GM12801 (cell line): ENCODE data around the gene ATG16L1.

ENCODE experiments used
- TF ChIP-seq, protein P1 (sequence below): IDR thresholded peaks from one replicate; pipeline ENCODE4 v1.5.1; 2011; ENCODE audit warnings: control low read depth; ENCODE audit not compliant: insufficient read length; ENCODE audit errors: extremely low read depth

Gene ATG16L1

DNA sequence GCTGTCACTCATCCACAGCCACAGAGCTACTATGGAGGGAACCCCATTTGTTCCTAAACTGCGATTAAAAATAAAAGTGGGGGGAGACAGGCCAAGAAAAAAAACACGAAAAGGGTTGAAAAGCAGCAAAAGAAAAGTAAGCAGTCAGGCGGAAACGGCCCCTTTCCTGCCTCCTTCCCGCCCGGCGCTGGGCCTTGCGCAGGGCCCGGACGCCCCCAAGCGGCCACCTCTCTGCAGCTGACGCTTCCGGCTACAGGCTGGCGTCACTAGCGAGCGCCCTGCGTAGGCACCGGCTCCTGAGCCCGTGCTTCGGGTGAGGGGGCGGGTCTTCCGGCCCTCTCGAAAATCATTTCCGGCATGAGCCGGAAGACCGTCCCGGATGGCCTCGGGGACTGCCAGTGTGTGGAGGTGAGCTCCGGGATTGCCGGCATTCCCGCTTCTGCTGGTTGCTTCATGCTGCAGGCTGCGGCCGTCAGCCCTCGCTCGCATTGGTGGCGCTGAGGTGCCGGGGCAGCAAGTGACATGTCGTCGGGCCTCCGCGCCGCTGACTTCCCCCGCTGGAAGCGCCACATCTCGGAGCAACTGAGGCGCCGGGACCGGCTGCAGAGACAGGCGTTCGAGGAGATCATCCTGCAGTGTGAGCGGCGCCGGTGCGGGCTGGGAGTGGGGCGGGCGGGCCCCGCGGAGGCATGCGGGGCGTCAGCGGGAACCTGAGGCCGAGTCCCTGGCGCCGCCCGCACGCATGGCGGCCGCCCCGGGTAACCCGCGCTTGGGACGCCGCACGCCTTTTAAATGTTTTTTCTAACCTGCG, at the start of gene ATG16L1:
ATG16L1 (plus strand) TSS at position 368 of the 811 bp plus-strand sequence; CDS start at position 523, 155 bp downstream.
- TF ChIP-seq, protein P1, sequence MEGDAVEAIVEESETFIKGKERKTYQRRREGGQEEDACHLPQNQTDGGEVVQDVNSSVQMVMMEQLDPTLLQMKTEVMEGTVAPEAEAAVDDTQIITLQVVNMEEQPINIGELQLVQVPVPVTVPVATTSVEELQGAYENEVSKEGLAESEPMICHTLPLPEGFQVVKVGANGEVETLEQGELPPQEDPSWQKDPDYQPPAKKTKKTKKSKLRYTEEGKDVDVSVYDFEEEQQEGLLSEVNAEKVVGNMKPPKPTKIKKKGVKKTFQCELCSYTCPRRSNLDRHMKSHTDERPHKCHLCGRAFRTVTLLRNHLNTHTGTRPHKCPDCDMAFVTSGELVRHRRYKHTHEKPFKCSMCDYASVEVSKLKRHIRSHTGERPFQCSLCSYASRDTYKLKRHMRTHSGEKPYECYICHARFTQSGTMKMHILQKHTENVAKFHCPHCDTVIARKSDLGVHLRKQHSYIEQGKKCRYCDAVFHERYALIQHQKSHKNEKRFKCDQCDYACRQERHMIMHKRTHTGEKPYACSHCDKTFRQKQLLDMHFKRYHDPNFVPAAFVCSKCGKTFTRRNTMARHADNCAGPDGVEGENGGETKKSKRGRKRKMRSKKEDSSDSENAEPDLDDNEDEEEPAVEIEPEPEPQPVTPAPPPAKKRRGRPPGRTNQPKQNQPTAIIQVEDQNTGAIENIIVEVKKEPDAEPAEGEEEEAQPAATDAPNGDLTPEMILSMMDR = no peak

DNA sequence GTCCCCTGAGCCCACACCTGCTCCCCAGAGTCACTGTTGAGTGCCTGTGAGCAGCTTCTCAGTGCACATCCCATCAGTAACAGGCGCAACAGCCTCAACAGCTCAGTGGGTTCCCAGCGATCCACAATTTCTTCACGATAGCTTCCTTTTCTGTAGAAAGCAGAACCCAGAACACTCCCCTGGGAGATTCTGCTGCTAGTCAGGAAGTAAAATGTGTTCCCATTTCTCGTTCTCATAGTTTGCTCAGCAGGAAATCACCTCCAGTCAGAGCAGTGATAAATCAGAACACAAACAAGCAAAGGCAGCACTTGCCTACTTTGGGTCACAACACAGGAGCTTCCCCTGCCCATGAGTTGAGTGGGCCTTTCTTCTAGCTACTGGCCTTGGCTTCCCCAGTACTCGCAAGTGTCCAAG, 48.9 kb upstream of the ATG16L1 start:
- TF ChIP-seq, protein P1 = no peak

DNA sequence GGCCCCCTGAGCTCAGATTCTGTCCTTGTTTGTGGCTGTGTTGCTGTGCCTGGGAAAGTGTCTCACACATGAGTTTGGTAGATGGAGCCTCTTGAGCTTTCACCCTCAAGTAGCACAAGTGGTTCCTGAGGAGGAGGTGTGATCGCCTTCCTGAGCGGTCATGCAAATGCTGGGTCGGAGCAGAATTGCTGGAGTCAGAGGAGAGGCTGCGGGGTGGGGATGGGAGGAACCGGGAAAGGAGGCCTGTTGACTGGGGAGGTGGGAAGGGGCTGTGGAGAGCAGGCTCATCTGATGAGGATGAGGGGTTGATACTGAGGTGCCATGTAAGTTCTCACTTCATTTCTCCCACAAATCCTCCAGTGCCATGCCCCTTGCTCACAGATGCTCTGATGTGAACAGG, 48.4 kb upstream of the ATG16L1 start:
- TF ChIP-seq, protein P1 = no peak

DNA sequence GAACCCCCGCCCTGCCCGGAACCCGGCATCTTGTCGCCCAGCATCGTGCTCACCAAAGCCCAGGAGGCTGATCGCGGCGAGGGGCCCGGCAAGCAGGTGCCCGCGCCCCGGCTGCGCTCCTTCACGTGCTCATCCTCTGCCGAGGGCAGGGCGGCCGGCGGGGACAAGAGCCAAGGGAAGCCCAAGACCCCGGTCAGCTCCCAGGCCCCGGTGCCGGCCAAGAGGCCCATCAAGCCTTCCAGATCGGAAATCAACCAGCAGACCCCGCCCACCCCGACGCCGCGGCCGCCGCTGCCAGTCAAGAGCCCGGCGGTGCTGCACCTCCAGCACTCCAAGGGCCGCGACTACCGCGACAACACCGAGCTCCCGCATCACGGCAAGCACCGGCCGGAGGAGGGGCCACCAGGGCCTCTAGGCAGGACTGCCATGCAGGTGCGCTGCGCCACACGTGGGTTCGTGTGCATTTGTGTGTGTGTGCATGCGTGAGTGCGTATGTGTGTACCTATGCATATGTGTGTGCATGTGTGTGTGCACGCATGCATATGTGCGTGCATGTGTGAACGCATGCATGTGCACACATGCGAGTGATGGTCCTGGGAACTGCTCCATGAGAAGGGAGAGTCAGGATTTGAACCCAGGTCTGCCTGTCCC, 47.1 kb upstream of the ATG16L1 start:
- TF ChIP-seq, protein P1 = no peak

DNA sequence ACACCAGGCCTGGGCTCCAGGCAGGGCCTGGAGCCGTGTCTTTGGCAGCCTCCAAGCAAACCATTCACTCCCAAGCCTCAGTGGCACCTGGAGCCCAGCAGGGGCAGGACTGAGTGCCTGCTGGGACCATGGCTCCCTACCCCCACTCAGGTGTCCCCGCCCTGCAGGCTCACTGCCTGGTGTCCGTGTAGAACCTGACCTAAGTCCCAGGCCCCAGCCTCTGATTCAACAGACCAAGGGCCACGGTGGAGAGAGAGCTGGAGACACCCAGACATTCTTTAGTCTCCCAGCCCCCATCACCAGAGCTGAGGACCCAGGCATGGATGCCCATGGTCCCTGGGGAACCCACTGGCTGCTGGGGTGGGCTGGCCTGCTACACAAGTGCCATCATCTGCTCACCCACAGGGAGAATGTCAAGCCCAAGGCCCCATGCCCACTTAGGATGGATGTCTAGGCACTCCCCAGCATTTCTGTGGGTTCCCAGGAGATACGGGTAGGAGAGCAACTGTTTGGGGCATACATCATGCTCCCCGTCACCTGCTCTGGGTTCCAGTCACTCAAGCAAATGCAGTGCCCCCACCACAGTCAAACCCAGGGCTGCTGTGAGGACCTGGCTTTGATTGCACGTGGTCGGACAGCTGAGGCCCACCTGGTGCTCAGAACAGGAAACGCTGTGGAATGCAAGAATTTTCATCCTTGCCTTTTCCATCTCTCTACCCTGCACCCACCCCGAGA, 42.9 kb upstream of the ATG16L1 start:
- TF ChIP-seq, protein P1 = no peak

DNA sequence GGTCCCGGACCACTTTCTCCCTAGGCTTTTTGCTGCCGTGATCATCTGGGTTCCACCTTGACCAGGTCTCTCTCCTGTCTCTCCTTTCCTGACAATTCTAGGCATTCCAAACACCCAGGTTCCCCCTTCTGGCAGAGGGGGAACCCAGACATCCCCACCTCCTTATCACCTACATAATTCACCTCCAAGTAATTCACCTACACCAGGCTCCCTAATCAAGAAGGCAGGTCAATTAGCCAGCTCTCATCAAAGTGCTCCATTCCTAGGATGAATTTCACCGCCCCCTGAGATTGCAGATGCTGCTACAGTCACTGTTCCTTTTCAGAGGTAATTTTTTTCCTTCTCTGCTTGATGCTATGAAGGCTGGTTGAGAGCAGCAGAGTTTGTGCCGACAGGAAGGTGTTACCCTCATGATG, 42.3 kb upstream of the ATG16L1 start:
- TF ChIP-seq, protein P1 = no peak

DNA sequence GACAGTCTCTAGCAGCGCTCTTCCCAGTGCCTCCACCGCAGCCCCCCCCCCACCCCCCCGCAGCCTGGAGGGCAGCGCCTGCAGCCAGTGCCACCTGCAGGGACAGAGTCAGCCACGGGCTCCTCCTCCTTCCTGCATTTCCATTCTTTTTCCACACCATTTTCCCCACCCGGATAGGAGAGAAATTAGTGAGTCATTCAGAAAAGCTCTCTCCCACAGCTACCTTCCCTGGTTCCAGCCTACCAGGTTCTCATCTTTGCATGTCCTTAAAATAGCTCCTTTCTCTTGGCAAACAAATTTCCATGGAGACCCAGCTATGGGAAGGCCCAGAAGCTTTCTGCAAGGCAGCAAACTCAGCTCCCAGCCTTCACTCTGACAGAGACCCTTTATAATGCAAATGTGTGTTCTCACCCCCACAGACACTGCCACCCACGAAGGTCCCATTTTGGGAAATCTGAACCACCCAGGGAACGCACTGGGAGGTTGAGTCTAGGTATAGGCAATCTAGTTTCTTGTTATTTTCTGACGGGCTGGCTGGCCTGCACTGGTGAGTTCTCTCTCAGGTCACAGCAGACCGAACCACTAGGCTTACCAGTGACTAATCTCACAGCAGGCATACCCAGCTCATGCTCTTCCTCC, 41.8 kb upstream of the ATG16L1 start:
- TF ChIP-seq, protein P1 = no peak
